Thyroid gland (tissue), 4 donors: ENCODE results near the gene DNAH10.

Experiments
- POLR2A ChIP-seq, 2 donors: fragments of 450-650 bp; IDR thresholded peaks; one replicate each; pipeline ENCODE4 v1.6.1; 2017; ENCODE audit warnings: antibody characterized with exemption in 2 of 2, mild to moderate bottlenecking in 2 of 2, moderate library complexity in 1 of 2
- TF ChIP-seq, protein P1 (sequence below), 6 experiments: fragments of 200-600 bp in 3 of 6; fragments of 450-650 bp in 3 of 6; sonication (generic) in 3 of 6; IDR thresholded peaks; one replicate each; pipeline ENCODE4 v1.5.1; 2016 to 2019; ENCODE audit warnings: antibody characterized with exemption in 6 of 6, mild to moderate bottlenecking in 2 of 6, inconsistent platforms in 1 of 6, moderate library complexity in 1 of 6

GRCh38 chr12:123886258-123886657 is 124.2 kb downstream of the DNAH10 start:
- no peak for TF ChIP-seq POLR2A (IDR thresholded peaks at IDR 0.05)
- TF ChIP-seq, protein P1, sequence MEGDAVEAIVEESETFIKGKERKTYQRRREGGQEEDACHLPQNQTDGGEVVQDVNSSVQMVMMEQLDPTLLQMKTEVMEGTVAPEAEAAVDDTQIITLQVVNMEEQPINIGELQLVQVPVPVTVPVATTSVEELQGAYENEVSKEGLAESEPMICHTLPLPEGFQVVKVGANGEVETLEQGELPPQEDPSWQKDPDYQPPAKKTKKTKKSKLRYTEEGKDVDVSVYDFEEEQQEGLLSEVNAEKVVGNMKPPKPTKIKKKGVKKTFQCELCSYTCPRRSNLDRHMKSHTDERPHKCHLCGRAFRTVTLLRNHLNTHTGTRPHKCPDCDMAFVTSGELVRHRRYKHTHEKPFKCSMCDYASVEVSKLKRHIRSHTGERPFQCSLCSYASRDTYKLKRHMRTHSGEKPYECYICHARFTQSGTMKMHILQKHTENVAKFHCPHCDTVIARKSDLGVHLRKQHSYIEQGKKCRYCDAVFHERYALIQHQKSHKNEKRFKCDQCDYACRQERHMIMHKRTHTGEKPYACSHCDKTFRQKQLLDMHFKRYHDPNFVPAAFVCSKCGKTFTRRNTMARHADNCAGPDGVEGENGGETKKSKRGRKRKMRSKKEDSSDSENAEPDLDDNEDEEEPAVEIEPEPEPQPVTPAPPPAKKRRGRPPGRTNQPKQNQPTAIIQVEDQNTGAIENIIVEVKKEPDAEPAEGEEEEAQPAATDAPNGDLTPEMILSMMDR (IDR thresholded peaks at IDR 0.05) = no peak
